ENCODE data around the gene LINGO4. TPM values are rescaled to one million over a fixed set of nuclear protein-coding genes. Genes with fewer than 3 reads are reported as not detected.

Gene LINGO4
- total and polyA plus RNA-seq, 2 of the 13 experiments (the other 11 are each of a cell fraction or from before 2014, with no cell fraction given): 0.02 to 0.05 TPM

DNA sequence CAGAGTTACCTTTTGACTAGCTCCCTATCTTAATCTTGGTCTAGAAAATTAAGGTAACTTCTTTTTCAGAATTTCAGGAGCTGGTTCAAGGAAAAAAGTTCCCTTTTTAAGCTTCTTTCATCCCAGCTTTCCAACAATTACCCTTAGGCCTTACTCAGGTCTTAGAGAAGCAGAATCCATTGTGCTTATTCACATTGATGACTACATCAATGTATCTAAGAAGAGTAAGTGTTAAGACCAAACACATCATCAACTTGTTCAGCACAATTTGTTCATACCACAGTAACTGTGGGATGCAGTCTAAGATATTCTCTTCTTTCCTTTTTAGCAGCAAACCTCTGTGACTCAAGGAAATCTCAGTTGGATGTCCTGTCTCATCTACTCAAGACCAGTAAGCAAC, 46.0 kb downstream of the LINGO4 start:
- H3K27me3 ChIP-seq (ENCODE audit: control insufficient read depth in 1 of 2, insufficient read depth in 2 of 2, low read length in 2 of 2): no peaks in the 10 kb centered on the region; a peak in 1 of 5 replicates
- POLR2A ChIA-PET: no interaction called here
- H3K4me2 ChIP-seq (ENCODE audit: low read depth, low read length): no peak overlapping the region
- peaks cover 6 to 41% of the 10 kb centered on the region in 2 experiments for H3K36me3 ChIP-seq (replicated peaks in 1 of 2; ENCODE audit: control insufficient read depth in 1 of 2, insufficient read depth in 2 of 2, low read length in 2 of 2)
- peaks cover 13% of the 10 kb centered on the region for H3K4me1 ChIP-seq (ENCODE audit: insufficient read depth, low read length)
- H3K9ac ChIP-seq (ENCODE audit: insufficient read depth, low read depth, low read length): no peak overlapping the region
- ATAC-seq: no peak
- no TSS peak for BruUV-seq (replicated peaks)
- in situ Hi-C loops (cut with HindIII; ENCODE audit: extremely low pct_ligation_motif_present, low pct_unique_long_range_greater_than_20kb): no loop called here
- H3K79me2 ChIP-seq (ENCODE audit: insufficient read depth, low read length): peaks cover 5% of the 10 kb centered on the region
- no peaks in the 10 kb centered on the region for H4K20me1 ChIP-seq (ENCODE audit: insufficient read depth, low read length)
- DNase-seq (ENCODE audit: low spot score): no peak
- H3K9me3 ChIP-seq (ENCODE audit: low read length): no peaks in the 10 kb centered on the region
- no peak overlapping the region for H2AFZ ChIP-seq (ENCODE audit: low read length)
- FAIRE-seq: no peak
- intact Hi-C loops (cut with micrococcal nuclease; ENCODE audit: unreplicated experiment): no loop called here
- CTCF ChIA-PET (ENCODE audit: low intra/inter-chr PET ratio, low total read pairs): no interaction called here
- H3K27ac ChIP-seq (ENCODE audit: extremely low read length, insufficient read depth, low read length): no peak overlapping the region
- no peak overlapping the region for H3K4me3 ChIP-seq (replicated peaks in 1 of 3; ENCODE audit: insufficient read depth in 1 of 3, low read depth in 2 of 3, low read length in 3 of 3)
- TF ChIP-seq SIX1 (CRISPR knock-in tag; IDR thresholded peaks at IDR 0.05; ENCODE audit: borderline replicate concordance) (no peak), TAF15 (IDR thresholded peaks at IDR 0.05; ENCODE audit: low read depth, low read length, poor library complexity, severe bottlenecking) (no peak), CREB3 (CRISPR knock-in tag; IDR thresholded peaks at IDR 0.05) (no peak), RXRB (CRISPR knock-in tag; IDR thresholded peaks at IDR 0.05; ENCODE audit: borderline replicate concordance) (no peak), BRCA1 (CRISPR knock-in tag; IDR thresholded peaks at IDR 0.05) (no peak), SMARCC2 (IDR thresholded peaks at IDR 0.05) (no peak), DMAP1 (CRISPR knock-in tag; IDR thresholded peaks at IDR 0.05) (no peak), SP1 (IDR thresholded peaks at IDR 0.05) (no peak), SP1 (CRISPR knock-in tag; IDR thresholded peaks at IDR 0.05) (no peak), UBTF (CRISPR knock-in tag; IDR thresholded peaks at IDR 0.05) (no peak), DBP (CRISPR knock-in tag; IDR thresholded peaks at IDR 0.05; ENCODE audit: not compliant biosample characterization) (no peak), ZNF224 (CRISPR knock-in tag; IDR thresholded peaks at IDR 0.05) (no peak), HOXA3 (CRISPR knock-in tag; IDR thresholded peaks at IDR 0.05) (no peak)
- TF ChIP-seq, protein P1, sequence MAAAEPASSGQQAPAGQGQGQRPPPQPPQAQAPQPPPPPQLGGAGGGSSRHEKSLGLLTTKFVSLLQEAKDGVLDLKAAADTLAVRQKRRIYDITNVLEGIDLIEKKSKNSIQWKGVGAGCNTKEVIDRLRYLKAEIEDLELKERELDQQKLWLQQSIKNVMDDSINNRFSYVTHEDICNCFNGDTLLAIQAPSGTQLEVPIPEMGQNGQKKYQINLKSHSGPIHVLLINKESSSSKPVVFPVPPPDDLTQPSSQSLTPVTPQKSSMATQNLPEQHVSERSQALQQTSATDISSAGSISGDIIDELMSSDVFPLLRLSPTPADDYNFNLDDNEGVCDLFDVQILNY (CRISPR knock-in tag; conservative IDR thresholded peaks at IDR 0.05): no peak
- TF ChIP-seq, protein P2, sequence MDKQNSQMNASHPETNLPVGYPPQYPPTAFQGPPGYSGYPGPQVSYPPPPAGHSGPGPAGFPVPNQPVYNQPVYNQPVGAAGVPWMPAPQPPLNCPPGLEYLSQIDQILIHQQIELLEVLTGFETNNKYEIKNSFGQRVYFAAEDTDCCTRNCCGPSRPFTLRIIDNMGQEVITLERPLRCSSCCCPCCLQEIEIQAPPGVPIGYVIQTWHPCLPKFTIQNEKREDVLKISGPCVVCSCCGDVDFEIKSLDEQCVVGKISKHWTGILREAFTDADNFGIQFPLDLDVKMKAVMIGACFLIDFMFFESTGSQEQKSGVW (CRISPR knock-in tag; IDR thresholded peaks at IDR 0.05; ENCODE audit: borderline replicate concordance): no peak
- TF ChIP-seq, protein P3, sequence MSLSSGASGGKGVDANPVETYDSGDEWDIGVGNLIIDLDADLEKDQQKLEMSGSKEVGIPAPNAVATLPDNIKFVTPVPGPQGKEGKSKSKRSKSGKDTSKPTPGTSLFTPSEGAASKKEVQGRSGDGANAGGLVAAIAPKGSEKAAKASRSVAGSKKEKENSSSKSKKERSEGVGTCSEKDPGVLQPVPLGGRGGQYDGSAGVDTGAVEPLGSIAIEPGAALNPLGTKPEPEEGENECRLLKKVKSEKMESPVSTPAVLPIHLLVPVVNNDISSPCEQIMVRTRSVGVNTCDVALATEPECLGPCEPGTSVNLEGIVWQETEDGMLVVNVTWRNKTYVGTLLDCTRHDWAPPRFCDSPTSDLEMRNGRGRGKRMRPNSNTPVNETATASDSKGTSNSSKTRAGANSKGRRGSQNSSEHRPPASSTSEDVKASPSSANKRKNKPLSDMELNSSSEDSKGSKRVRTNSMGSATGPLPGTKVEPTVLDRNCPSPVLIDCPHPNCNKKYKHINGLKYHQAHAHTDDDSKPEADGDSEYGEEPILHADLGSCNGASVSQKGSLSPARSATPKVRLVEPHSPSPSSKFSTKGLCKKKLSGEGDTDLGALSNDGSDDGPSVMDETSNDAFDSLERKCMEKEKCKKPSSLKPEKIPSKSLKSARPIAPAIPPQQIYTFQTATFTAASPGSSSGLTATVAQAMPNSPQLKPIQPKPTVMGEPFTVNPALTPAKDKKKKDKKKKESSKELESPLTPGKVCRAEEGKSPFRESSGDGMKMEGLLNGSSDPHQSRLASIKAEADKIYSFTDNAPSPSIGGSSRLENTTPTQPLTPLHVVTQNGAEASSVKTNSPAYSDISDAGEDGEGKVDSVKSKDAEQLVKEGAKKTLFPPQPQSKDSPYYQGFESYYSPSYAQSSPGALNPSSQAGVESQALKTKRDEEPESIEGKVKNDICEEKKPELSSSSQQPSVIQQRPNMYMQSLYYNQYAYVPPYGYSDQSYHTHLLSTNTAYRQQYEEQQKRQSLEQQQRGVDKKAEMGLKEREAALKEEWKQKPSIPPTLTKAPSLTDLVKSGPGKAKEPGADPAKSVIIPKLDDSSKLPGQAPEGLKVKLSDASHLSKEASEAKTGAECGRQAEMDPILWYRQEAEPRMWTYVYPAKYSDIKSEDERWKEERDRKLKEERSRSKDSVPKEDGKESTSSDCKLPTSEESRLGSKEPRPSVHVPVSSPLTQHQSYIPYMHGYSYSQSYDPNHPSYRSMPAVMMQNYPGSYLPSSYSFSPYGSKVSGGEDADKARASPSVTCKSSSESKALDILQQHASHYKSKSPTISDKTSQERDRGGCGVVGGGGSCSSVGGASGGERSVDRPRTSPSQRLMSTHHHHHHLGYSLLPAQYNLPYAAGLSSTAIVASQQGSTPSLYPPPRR (CRISPR knock-in tag; IDR thresholded peaks at IDR 0.05; ENCODE audit: borderline replicate concordance): no peak

Measured in HepG2 (cell line).